Fibroblast of mammary gland (primary cell): ENCODE results near the gene GJA10.

Experiments
- DNase-seq: peaks from one replicate; pipeline ENCODE4 v3.0.0-alpha.2; 2010; ENCODE audit warnings: low read depth
- H3K4me3 ChIP-seq: 2 replicates; pipeline ENCODE4 v1.5.1; 2011; ENCODE audit warnings: low read depth, mild to moderate bottlenecking, low read length, moderate library complexity; ENCODE audit not compliant: control insufficient read depth
- TF ChIP-seq, protein P1 (sequence below): conservative IDR thresholded peaks from 2 replicates; pipeline ENCODE4 v1.5.1; 2011; ENCODE audit warnings: low read depth, low read length, inconsistent platforms; ENCODE audit not compliant: control insufficient read depth, insufficient read depth

Gene GJA10

DNA sequence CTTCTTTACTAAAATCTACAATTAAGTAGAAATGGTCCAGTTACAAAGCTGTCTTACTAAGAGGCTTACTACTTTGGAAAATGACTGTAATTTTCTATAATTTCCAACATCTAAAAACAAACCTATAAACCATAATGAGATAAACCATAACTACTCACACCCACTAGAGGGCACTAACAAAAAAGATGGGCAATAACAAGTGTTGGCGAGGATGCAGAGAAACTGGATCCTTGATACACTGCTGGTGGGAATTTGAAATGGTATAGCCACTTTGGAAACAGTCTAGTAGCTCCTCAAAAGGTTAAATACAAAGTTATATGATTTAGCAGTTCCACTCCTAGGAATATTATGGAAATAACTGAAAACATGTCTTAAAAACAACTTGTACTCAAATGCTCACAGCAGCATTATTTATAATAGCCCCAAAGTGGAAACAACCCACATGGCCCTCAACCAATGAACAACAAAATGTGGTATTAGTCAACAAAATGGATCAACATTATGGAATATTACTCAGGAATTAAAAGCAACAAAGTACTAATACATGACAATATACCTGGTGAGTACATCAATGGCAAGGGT, 50.6 kb downstream of the GJA10 start:
- TF ChIP-seq, protein P1, sequence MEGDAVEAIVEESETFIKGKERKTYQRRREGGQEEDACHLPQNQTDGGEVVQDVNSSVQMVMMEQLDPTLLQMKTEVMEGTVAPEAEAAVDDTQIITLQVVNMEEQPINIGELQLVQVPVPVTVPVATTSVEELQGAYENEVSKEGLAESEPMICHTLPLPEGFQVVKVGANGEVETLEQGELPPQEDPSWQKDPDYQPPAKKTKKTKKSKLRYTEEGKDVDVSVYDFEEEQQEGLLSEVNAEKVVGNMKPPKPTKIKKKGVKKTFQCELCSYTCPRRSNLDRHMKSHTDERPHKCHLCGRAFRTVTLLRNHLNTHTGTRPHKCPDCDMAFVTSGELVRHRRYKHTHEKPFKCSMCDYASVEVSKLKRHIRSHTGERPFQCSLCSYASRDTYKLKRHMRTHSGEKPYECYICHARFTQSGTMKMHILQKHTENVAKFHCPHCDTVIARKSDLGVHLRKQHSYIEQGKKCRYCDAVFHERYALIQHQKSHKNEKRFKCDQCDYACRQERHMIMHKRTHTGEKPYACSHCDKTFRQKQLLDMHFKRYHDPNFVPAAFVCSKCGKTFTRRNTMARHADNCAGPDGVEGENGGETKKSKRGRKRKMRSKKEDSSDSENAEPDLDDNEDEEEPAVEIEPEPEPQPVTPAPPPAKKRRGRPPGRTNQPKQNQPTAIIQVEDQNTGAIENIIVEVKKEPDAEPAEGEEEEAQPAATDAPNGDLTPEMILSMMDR: peak; percentile 58
- DNase-seq: peak; percentile 51
- H3K4me3 ChIP-seq: no peak overlapping the region
